H9 (cell line): Measurements from ENCODE around the gene RBM48. TPM values are rescaled to one million over a fixed set of nuclear protein-coding genes. Genes with fewer than 3 reads are reported as not detected.

ENCODE experiments used
- DNase-seq: peaks from one replicate; pipeline ENCODE4 v3.0.0-alpha.2; 2017
- H2AFZ ChIP-seq: one replicate; pipeline ENCODE4 v1.6.1; 2013; ENCODE audit warnings: mild to moderate bottlenecking, low read length, control low read depth, moderate library complexity
- H2AK5ac ChIP-seq: 2 replicates; pipeline ENCODE4 v1.6.1; 2013; ENCODE audit warnings: low read length, control low read depth, mixed read lengths; ENCODE audit not compliant: insufficient read length
- H2BK120ac ChIP-seq: one replicate; pipeline ENCODE4 v1.6.1; 2013; ENCODE audit warnings: low read depth, mild to moderate bottlenecking, low read length, control low read depth, inconsistent platforms; ENCODE audit not compliant: poor library complexity, severe bottlenecking
- H2BK12ac ChIP-seq: 2 replicates; pipeline ENCODE4 v1.6.1; 2013; ENCODE audit warnings: low read length, control low read depth, mixed read lengths, low read depth; ENCODE audit not compliant: insufficient read length
- H2BK15ac ChIP-seq: 2 replicates; pipeline ENCODE4 v1.6.1; 2013; ENCODE audit warnings: low read depth, low read length, control low read depth
- H2BK20ac ChIP-seq: one replicate; pipeline ENCODE4 v1.6.1; 2013; ENCODE audit warnings: low read depth, mild to moderate bottlenecking, low read length, control low read depth, inconsistent platforms; ENCODE audit not compliant: poor library complexity, severe bottlenecking
- H2BK5ac ChIP-seq: 2 replicates; pipeline ENCODE4 v1.6.1; 2013; ENCODE audit warnings: low read length, control low read depth, mixed read lengths; ENCODE audit not compliant: insufficient read length
- H3K14ac ChIP-seq: 2 replicates; pipeline ENCODE4 v1.6.1; 2013; ENCODE audit warnings: low read length, control low read depth; ENCODE audit not compliant: insufficient read depth
- H3K18ac ChIP-seq: 2 replicates; pipeline ENCODE4 v1.6.1; 2013; ENCODE audit warnings: low read depth, mild to moderate bottlenecking, mixed read lengths, low read length, control low read depth; ENCODE audit not compliant: insufficient read length
- H3K23ac ChIP-seq: 2 replicates; pipeline ENCODE4 v1.6.1; 2013; ENCODE audit warnings: low read length, control low read depth, mixed read lengths, low read depth; ENCODE audit not compliant: insufficient read length
- H3K23me2 ChIP-seq: 2 replicates; pipeline ENCODE4 v1.6.1; 2013; ENCODE audit warnings: low read depth, mild to moderate bottlenecking, mixed read lengths, low read length, control low read depth; ENCODE audit not compliant: insufficient read length, poor library complexity, severe bottlenecking
- H3K27ac ChIP-seq: 2 replicates; pipeline ENCODE4 v1.5.1; 2013; ENCODE audit warnings: low read length, control low read depth, mixed read lengths, low read depth; ENCODE audit not compliant: insufficient read length
- H3K27me3 ChIP-seq: 2 replicates; pipeline ENCODE4 v1.6.1; 2013; ENCODE audit warnings: low read length, control low read depth, inconsistent platforms; ENCODE audit not compliant: insufficient read depth
- H3K4ac ChIP-seq: 2 replicates; pipeline ENCODE4 v1.6.1; 2013; ENCODE audit warnings: low read depth, mild to moderate bottlenecking, control low read depth, inconsistent platforms, low read length, moderate library complexity
- H3K4me1 ChIP-seq: 2 replicates; pipeline ENCODE4 v1.6.1; 2013; ENCODE audit warnings: low read length, control low read depth, inconsistent platforms; ENCODE audit not compliant: insufficient read depth
- H3K4me2 ChIP-seq: 2 replicates; pipeline ENCODE4 v1.6.1; 2013; ENCODE audit warnings: low read length, control low read depth, mixed read lengths; ENCODE audit not compliant: insufficient read length, insufficient read depth
- H3K56ac ChIP-seq: 2 replicates; pipeline ENCODE4 v1.6.1; 2013; ENCODE audit warnings: low read depth, mild to moderate bottlenecking, mixed read lengths, low read length, control low read depth; ENCODE audit not compliant: insufficient read length
- H3K79me1 ChIP-seq: 2 replicates; pipeline ENCODE4 v1.6.1; 2013; ENCODE audit warnings: low read depth, mild to moderate bottlenecking, moderate library complexity, low read length, control low read depth, inconsistent platforms; ENCODE audit not compliant: insufficient read depth, poor library complexity, severe bottlenecking
- H3K79me2 ChIP-seq: 2 replicates; pipeline ENCODE4 v1.6.1; 2013; ENCODE audit warnings: low read length, control low read depth, inconsistent platforms; ENCODE audit not compliant: insufficient read depth
- H3K9ac ChIP-seq: 2 replicates; pipeline ENCODE4 v1.6.1; 2013; ENCODE audit warnings: low read length, control low read depth, mixed read lengths; ENCODE audit not compliant: insufficient read length; ENCODE audit errors: extremely low read depth
- H3K9me3 ChIP-seq: one replicate; pipeline ENCODE4 v1.6.1; 2013; ENCODE audit warnings: low read depth, low read length, inconsistent platforms; ENCODE audit not compliant: control insufficient read depth
- H3T11ph ChIP-seq: one replicate; pipeline ENCODE4 v1.6.1; 2013; ENCODE audit warnings: mild to moderate bottlenecking, low read length, control low read depth, inconsistent platforms
- H4K20me1 ChIP-seq: one replicate; pipeline ENCODE4 v1.6.1; 2013; ENCODE audit not compliant: control insufficient read depth, insufficient read length, insufficient read depth
- H4K5ac ChIP-seq: 2 replicates; pipeline ENCODE4 v1.6.1; 2013; ENCODE audit warnings: low read depth, mild to moderate bottlenecking, mixed read lengths, low read length, control low read depth; ENCODE audit not compliant: insufficient read length
- H4K8ac ChIP-seq: replicated peaks from 2 replicates; pipeline ENCODE4 v1.6.1; 2013; ENCODE audit warnings: low read length, control low read depth, mixed read lengths, low read depth; ENCODE audit not compliant: insufficient read length
- H4K91ac ChIP-seq: 2 replicates; pipeline ENCODE4 v1.6.1; 2013; ENCODE audit warnings: low read depth, mild to moderate bottlenecking, moderate library complexity, mixed read lengths, low read length, control low read depth; ENCODE audit not compliant: insufficient read length
- H3K27ac Mint-ChIP-seq, 3 experiments: 2 replicates in 2 of 3; 3 replicates in 1 of 3; pipeline ENCODE4 v1.8.0; 2020 to 2021; ENCODE audit warnings: mixed read lengths in 3 of 3, mild to moderate bottlenecking in 1 of 3, moderate library complexity in 1 of 3
- H3K27me3 Mint-ChIP-seq: 2 replicates; pipeline ENCODE4 v1.8.0; 2021; ENCODE audit warnings: low read depth, mild to moderate bottlenecking, moderate library complexity, mixed read lengths
- H3K36me3 Mint-ChIP-seq, 3 experiments: 2 replicates in 2 of 3; 3 replicates in 1 of 3; pipeline ENCODE4 v1.8.0; 2020 to 2021; ENCODE audit warnings: low read depth in 3 of 3, mixed read lengths in 3 of 3; ENCODE audit not compliant: insufficient read depth in 1 of 3
- H3K4me1 Mint-ChIP-seq, 2 experiments: 2 replicates each; pipeline ENCODE4 v1.8.0; 2020; ENCODE audit warnings: mixed read lengths in 2 of 2
- H3K4me3 Mint-ChIP-seq, 2 experiments: 2 replicates in 1 of 2; 3 replicates in 1 of 2; pipeline ENCODE4 v1.8.0; 2020 to 2021; ENCODE audit warnings: mild to moderate bottlenecking in 2 of 2, mixed read lengths in 2 of 2, moderate library complexity in 1 of 2
- H3K9me3 Mint-ChIP-seq, 2 experiments: 2 replicates in 1 of 2; 3 replicates in 1 of 2; pipeline ENCODE4 v1.8.0; 2020; ENCODE audit warnings: mild to moderate bottlenecking in 2 of 2, mixed read lengths in 2 of 2, moderate library complexity in 1 of 2
- WGBS: extraction: QIAGEN DNeasy Blood & Tissue Kit; methylation state at CpG from one replicate; pipeline ENCODE4 v1.1.7; 2013; ENCODE audit warnings: missing lambda C conversion rate, low lambda C conversion rate, mixed read lengths; ENCODE audit not compliant: insufficient read length; ENCODE audit errors: extremely low coverage; 5-methylcytosine and 5-hydroxymethylcytosine counted together
- total RNA-seq: library from RNA; stranded (reverse); gene quantifications from 2 replicates; pipeline ENCODE4 v1.2.1, GENCODE V29; 2021
- TF ChIP-seq, protein P1 (sequence below): fragments of 200-600 bp; sonication (generic); conservative IDR thresholded peaks from 3 replicates; pipeline ENCODE4 v1.8.0; 2021; ENCODE audit warnings: antibody characterized with exemption, mild to moderate bottlenecking

RBM48 gene
- total RNA-seq, 1 experiment from 2014 or later: 12.5 TPM

DNA sequence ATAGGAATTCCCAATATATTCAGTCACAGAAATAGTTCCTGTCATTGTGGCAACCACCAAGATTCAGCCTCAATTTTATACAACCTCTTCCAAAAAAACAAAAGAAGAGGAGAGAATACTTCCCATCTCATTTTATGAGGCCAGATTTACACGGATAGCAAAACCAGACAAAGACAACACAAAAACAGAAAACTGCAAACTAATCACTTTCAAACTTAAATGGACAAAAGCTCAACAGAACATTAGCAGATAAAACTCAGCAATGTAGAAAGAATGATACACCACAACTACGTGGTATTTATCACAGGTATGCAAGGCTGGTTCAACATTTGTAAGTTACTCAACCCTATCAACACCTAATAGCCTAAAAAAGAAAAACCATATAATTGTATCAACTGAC is 22.2 kb upstream of the RBM48 start:
- Mint-ChIP-seq H3K4me3 (no peak overlapping the region), H3K4me1 (no peaks in the 10 kb centered on the region), H3K36me3 (peaks cover 0 to 31% (median 30%) of the 10 kb centered on the region in 3 experiments; a peak in 4 of 7 replicates), H3K27me3 (no peaks in the 10 kb centered on the region), H3K9me3 (no peaks in the 10 kb centered on the region), H3K27ac (no peak overlapping the region)
- Histone ChIP-seq H2AK5ac (no peak overlapping the region), H4K8ac (no peak overlapping the region), H3K4ac (no peak overlapping the region), H3K27ac (no peak overlapping the region), H3K4me2 (no peak overlapping the region), H3K9me3 (no peaks in the 10 kb centered on the region), H2BK20ac (no peak overlapping the region), H3K23me2 (no peaks in the 10 kb centered on the region), H4K5ac (no peak overlapping the region), H2BK15ac (no peak overlapping the region), H3K79me1 (no peaks in the 10 kb centered on the region), H3K56ac (no peak overlapping the region), H3K23ac (no peak overlapping the region), H3K18ac (no peak overlapping the region), H2BK120ac (no peak overlapping the region), H2AFZ (no peak overlapping the region), H3K9ac (no peak overlapping the region), H2BK12ac (no peak overlapping the region), H3K14ac (no peak overlapping the region), H4K20me1 (no peaks in the 10 kb centered on the region), H4K91ac (no peak overlapping the region), H3K27me3 (no peaks in the 10 kb centered on the region), H2BK5ac (no peak overlapping the region), H3K79me2 (no peaks in the 10 kb centered on the region), H3K4me1 (no peaks in the 10 kb centered on the region), H3T11ph (no peak overlapping the region)
- no CpG with 5 or more reads among the region's 2 CpGs for WGBS
- TF ChIP-seq, protein P1, sequence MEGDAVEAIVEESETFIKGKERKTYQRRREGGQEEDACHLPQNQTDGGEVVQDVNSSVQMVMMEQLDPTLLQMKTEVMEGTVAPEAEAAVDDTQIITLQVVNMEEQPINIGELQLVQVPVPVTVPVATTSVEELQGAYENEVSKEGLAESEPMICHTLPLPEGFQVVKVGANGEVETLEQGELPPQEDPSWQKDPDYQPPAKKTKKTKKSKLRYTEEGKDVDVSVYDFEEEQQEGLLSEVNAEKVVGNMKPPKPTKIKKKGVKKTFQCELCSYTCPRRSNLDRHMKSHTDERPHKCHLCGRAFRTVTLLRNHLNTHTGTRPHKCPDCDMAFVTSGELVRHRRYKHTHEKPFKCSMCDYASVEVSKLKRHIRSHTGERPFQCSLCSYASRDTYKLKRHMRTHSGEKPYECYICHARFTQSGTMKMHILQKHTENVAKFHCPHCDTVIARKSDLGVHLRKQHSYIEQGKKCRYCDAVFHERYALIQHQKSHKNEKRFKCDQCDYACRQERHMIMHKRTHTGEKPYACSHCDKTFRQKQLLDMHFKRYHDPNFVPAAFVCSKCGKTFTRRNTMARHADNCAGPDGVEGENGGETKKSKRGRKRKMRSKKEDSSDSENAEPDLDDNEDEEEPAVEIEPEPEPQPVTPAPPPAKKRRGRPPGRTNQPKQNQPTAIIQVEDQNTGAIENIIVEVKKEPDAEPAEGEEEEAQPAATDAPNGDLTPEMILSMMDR: no peak
- DNase-seq: no peak
